Calu3 (cell line): Measurements from ENCODE around the gene NWD2. TPM values are rescaled to one million over a fixed set of nuclear protein-coding genes. Genes with fewer than 3 reads are reported as not detected.

Experiments
- BruUV-seq: library from RNA; stranded (reverse); fragments of 400-500 nt; replicated peaks from 2 replicates; lab custom pipeline; 2021; lab: Mats Ljungman, UMichigan
- CTCF ChIA-PET: fragments of 300-600 bp; sonication (Branson Sonifier 250); formaldehyde crosslinking; loops from one replicate; lab custom pipeline; 2022; ENCODE audit warnings: antibody characterized with exemption; lab: Charles Lee
- DNase-seq: peaks from one replicate; pipeline ENCODE4 v3.0.0; 2022
- H3K27ac Mint-ChIP-seq: one replicate; pipeline ENCODE4 v1.8.0; 2022; ENCODE audit warnings: mixed read lengths; ENCODE audit not compliant: unreplicated experiment
- H3K27me3 Mint-ChIP-seq: one replicate; pipeline ENCODE4 v1.8.0; 2022; ENCODE audit warnings: mixed read lengths; ENCODE audit not compliant: unreplicated experiment
- H3K36me3 Mint-ChIP-seq: one replicate; pipeline ENCODE4 v1.8.0; 2022; ENCODE audit warnings: mild to moderate bottlenecking, moderate library complexity, mixed read lengths; ENCODE audit not compliant: insufficient read depth, unreplicated experiment
- H3K4me1 Mint-ChIP-seq: one replicate; pipeline ENCODE4 v1.8.0; 2022; ENCODE audit warnings: mild to moderate bottlenecking, low read depth, mixed read lengths; ENCODE audit not compliant: unreplicated experiment
- H3K4me3 Mint-ChIP-seq: one replicate; pipeline ENCODE4 v1.8.0; 2022; ENCODE audit warnings: mild to moderate bottlenecking, low read depth, moderate library complexity, mixed read lengths; ENCODE audit not compliant: unreplicated experiment
- H3K9me3 Mint-ChIP-seq: one replicate; pipeline ENCODE4 v1.8.0; 2022; ENCODE audit warnings: low read depth, mixed read lengths; ENCODE audit not compliant: unreplicated experiment
- CTCF ChIP-seq: fragments of 200-600 bp; IDR thresholded peaks from one replicate; pipeline ENCODE4 v1.8.0; 2022; ENCODE audit warnings: antibody characterized with exemption; ENCODE audit not compliant: unreplicated experiment
- intact Hi-C: fragments of 100-400 bp; cut with micrococcal nuclease; formaldehyde crosslinking; loops from one replicate; pipeline ENCODE4 v1.10.0; 2022; ENCODE audit not compliant: unreplicated experiment
- total RNA-seq: library from RNA; stranded (reverse); gene quantifications from 2 replicates; pipeline ENCODE4 v1.2.3, GENCODE V29; 2022

NWD2 gene
- total RNA-seq, 1 experiment from 2014 or later = 1.4 TPM

- BruUV-seq = no TSS peak
- DNase-seq = peak; percentile 58
- no peak for TF ChIP-seq CTCF
- peak overlapping the region; percentile 99 for H3K27ac Mint-ChIP-seq
- H3K4me3 Mint-ChIP-seq = peak overlapping the region; percentile 78
- intact Hi-C loops = loop anchor here (1.0 to 5.0 kb wide), 2 partner anchors 8 to 208 kb away; no protein-coding TSS in a partner anchor
- no peaks in the 10 kb centered on the region for H3K27me3 Mint-ChIP-seq
- peaks cover 29% of the 10 kb centered on the region for H3K36me3 Mint-ChIP-seq
- CTCF ChIA-PET = interaction anchor here (0.6 to 2.0 kb wide), 6 partner anchors 11 to 110 kb away, joined by 3 to 10 read pairs (median 6); a partner anchor contains a TSS
- no peaks in the 10 kb centered on the region for H3K9me3 Mint-ChIP-seq
- H3K4me1 Mint-ChIP-seq = peaks cover 49% of the 10 kb centered on the region
Observed at GRCh38 chr4:37464373-37465128, 220.0 kb downstream of the NWD2 start.

- Mint-ChIP-seq H3K36me3 (peaks cover 30% of the 10 kb centered on the region), H3K4me1 (peaks cover 45% of the 10 kb centered on the region), H3K4me3 (no peak overlapping the region), H3K27ac (peak overlapping the region; percentile 99), H3K9me3 (no peaks in the 10 kb centered on the region), H3K27me3 (no peaks in the 10 kb centered on the region)
- DNase-seq = no peak
- CTCF ChIA-PET = interaction anchor here (1.5 kb wide), 1 partner anchor 12 kb away, joined by 10 read pairs; a partner anchor contains a TSS
- TF ChIP-seq CTCF = no peak
- BruUV-seq = no TSS peak
- intact Hi-C loops = no loop called here
Observed at GRCh38 chr4:37465296-37465695, 220.8 kb downstream of the NWD2 start.

- CTCF ChIA-PET = interaction anchor here (1.5 kb wide), 1 partner anchor 12 kb away, joined by 10 read pairs; a partner anchor contains a TSS
- no peak for TF ChIP-seq CTCF
- Mint-ChIP-seq H3K36me3 (peaks cover 32% of the 10 kb centered on the region), H3K4me1 (peaks cover 43% of the 10 kb centered on the region), H3K9me3 (no peaks in the 10 kb centered on the region), H3K4me3 (no peak overlapping the region), H3K27ac (peak overlapping the region; percentile 99), H3K27me3 (no peaks in the 10 kb centered on the region)
- no TSS peak for BruUV-seq
- no peak for DNase-seq
- intact Hi-C loops = no loop called here
Observed at GRCh38 chr4:37465845-37466244, 221.3 kb downstream of the NWD2 start.

- BruUV-seq = no TSS peak
- peak overlapping the region; percentile 61 for H3K27ac Mint-ChIP-seq
- H3K4me3 Mint-ChIP-seq = no peak overlapping the region
- no peaks in the 10 kb centered on the region for H3K27me3 Mint-ChIP-seq
- H3K9me3 Mint-ChIP-seq = no peaks in the 10 kb centered on the region
- TF ChIP-seq CTCF = no peak
- intact Hi-C loops = no loop called here
- DNase-seq = no peak
- peaks cover 32% of the 10 kb centered on the region for H3K36me3 Mint-ChIP-seq
- CTCF ChIA-PET = no interaction called here
- H3K4me1 Mint-ChIP-seq = peaks cover 39% of the 10 kb centered on the region
Observed at GRCh38 chr4:37467223-37467622, 222.7 kb downstream of the NWD2 start.
